SJSA1 (cell line): ENCODE measurements around the gene GNAO1. TPM values are rescaled to one million over a fixed set of nuclear protein-coding genes. Genes with fewer than 3 reads are reported as not detected.
A peak's percentile ranks its signal among the peaks of the same experiment; 100 is the strongest.
"Not testable (repeated sequence)": the region's sequence is repeated elsewhere in the genome, so short reads cannot be mapped to it uniquely, and the experiment has no call there.

ENCODE experiments used
- DNase-seq, 2 experiments: peaks; one replicate each; pipeline ENCODE4 v3.0.0-alpha.2; 2015 to 2020; ENCODE audit warnings: low spot score in 2 of 2, low read depth in 1 of 2
- H3K27ac ChIP-seq: fragments of 250-450 bp; sonication (Bioruptor Pico); 2 replicates; pipeline ENCODE4 v1.5.1; 2020; ENCODE audit warnings: mild to moderate bottlenecking, moderate library complexity
- H3K27me3 ChIP-seq: fragments of 250-450 bp; sonication (Bioruptor Pico); replicated peaks from 2 replicates; pipeline ENCODE4 v1.5.1; 2020; ENCODE audit warnings: mild to moderate bottlenecking, moderate library complexity
- H3K36me3 ChIP-seq: fragments of 250-450 bp; sonication (Bioruptor Pico); 2 replicates; pipeline ENCODE4 v1.5.1; 2020; ENCODE audit warnings: mild to moderate bottlenecking
- H3K4me1 ChIP-seq: fragments of 250-450 bp; sonication (Bioruptor Pico); replicated peaks from 2 replicates; pipeline ENCODE4 v1.6.1; 2021; ENCODE audit warnings: mild to moderate bottlenecking
- H3K4me3 ChIP-seq: fragments of 250-450 bp; sonication (Bioruptor Pico); 2 replicates; pipeline ENCODE4 v1.5.1; 2020; ENCODE audit warnings: mild to moderate bottlenecking
- H3K9me3 ChIP-seq: fragments of 250-450 bp; sonication (Bioruptor Pico); replicated peaks from 2 replicates; pipeline ENCODE4 v1.5.1; 2020; ENCODE audit warnings: mild to moderate bottlenecking
- total RNA-seq: library from RNA; depleted of rRNA; stranded (reverse); fragments of >200 nt; shearing (Covaris generic); gene quantifications from 2 replicates; pipeline ENCODE4 v1.2.3, GENCODE V29; 2014

Gene GNAO1
- total RNA-seq, 1 experiment from 2014 or later, result 5.1 TPM

DNA sequence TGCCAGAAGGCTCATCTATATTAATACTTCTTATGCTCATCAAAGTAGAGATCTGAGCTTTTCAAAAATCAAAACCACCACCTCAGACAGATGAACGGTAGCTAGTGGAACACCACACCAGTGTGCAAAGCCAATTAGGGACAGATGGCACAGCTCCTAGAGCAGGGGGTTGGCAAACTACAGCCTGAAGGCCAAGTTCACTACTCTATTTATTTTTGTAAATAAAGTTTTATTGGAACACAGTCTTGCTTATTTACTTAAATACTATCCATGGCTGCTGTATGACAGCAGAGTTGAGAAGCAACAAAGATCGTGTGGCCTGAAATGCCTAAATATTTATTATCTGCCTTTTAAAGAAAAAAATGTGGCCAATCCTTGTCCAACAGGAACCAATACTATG, 177.3 kb downstream of the GNAO1 start:
- peaks cover 14% of the 10 kb centered on the region for H3K4me1 ChIP-seq
- H3K27ac ChIP-seq, result no peak overlapping the region
- peaks cover 53% of the 10 kb centered on the region for H3K36me3 ChIP-seq
- no peak overlapping the region for H3K4me3 ChIP-seq
- no peak for DNase-seq
- H3K9me3 ChIP-seq, result no peaks in the 10 kb centered on the region
- no peaks in the 10 kb centered on the region for H3K27me3 ChIP-seq

DNA sequence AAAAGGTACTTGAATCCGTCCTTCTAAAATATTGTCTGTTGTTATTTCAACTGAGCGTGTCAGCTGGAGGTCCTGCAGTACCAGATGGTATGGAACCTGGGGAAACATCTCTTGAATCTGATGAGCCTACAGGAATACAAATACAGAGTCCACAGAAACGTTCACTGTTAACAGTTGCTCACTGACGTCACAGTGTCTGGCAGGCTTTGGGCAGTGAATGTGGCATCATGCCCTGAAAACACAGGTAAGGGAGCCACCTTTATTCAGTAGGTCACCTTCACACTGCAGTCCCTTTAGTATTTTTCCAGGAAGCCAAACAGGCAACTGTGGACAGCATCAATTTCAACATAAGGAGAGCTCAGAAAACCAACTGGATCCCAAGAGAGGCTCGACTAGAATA, 177.9 kb downstream of the GNAO1 start:
- H3K36me3 ChIP-seq, result peaks cover 46% of the 10 kb centered on the region
- no peak overlapping the region for H3K4me3 ChIP-seq
- no peaks in the 10 kb centered on the region for H3K27me3 ChIP-seq
- H3K9me3 ChIP-seq, result no peaks in the 10 kb centered on the region
- no peak overlapping the region for H3K27ac ChIP-seq
- peaks cover 14% of the 10 kb centered on the region for H3K4me1 ChIP-seq
- no peak for DNase-seq

DNA sequence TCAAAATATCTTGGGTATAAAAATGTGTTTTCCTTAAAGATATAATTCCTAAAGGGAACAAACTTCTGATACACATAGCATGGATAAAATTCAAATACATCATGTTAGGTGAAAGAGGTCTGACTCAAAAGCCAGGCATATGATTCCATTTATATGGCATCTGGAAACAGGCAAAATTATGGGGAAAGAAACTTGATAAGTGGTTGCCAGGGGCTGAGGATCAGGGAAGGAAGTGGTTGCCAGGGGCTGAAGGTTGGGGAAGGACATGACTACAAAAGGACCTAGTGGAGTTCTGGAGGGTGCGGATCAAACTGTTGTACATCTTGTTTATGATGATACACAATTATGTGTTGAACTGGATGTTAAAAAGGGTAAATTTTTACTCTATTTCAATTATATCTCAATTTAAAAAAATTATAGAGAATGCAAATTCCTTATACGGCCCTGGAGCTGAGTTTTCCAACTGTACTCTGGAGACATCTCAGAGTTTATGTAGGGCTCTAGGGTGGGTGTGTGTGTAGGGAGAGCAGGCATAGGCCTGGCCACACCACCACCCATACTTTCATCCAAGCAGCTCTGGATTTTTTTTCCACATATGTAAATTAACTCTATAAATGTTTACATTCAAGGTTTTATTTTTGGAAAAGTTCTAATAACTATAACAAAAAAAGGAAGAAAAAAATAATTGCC, 179.0 kb downstream of the GNAO1 start:
- Histone ChIP-seq H3K9me3 (no peaks in the 10 kb centered on the region), H3K27ac (no peak overlapping the region), H3K4me3 (no peak overlapping the region), H3K4me1 (peaks cover 14% of the 10 kb centered on the region), H3K27me3 (no peaks in the 10 kb centered on the region), H3K36me3 (peaks cover 41% of the 10 kb centered on the region)
- no peak for DNase-seq

DNA sequence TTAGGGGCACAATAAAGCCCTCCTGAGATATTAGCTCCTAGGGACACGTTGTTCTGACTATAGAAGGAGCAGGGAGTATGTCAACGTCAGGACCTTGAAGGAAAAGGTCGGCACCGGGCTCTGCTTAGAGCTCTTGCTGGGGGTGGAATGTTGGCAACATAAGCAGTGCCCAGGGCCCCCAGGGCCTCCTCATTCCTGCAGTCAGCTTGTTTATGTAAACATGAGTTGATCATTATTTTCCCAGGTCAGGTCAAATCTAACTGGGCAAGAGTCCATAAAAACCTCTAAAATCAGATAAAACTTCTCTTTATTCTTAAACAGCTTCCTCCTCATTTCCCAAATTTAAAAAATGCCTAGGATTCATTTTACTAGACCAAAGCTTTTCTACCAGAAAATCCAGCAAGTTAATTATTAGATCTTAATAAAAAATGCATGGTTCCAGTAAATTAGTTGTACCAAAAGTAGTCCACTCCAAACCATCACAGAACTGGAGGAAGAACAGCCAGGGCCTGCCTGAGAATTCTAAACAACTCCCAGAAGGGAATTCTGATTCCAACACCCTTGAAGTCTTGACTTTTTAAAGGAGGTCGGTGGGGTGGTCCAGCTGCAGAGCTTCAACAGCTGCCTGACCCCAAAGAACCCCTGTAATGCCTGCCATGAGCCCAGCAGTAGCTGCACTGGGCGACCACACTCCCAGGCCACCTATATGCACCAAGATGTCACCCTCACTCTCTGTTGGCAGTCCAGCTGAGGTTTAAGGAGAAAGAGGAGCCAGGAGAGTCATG, 179.8 kb downstream of the GNAO1 start:
- Histone ChIP-seq H3K9me3 (no peaks in the 10 kb centered on the region), H3K27me3 (no peaks in the 10 kb centered on the region), H3K4me1 (peaks cover 14% of the 10 kb centered on the region), H3K36me3 (peaks cover 37% of the 10 kb centered on the region), H3K4me3 (no peak overlapping the region), H3K27ac (no peak overlapping the region)
- DNase-seq, result peak in 1 of 2 experiments; percentile 21

DNA sequence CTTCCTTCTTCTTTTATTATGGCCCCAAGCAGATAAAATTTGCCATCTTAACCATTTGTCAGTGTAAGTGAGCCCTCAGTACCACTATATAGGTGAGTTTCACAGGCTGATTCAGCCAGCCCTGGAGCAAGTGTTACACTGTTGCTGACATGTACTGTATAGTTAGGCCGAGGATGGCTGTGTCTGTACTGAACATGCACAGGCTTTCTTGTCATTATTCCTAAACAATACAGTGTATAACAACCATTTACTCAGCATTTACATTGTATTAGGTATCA, 180.3 kb downstream of the GNAO1 start:
- Histone ChIP-seq H3K9me3 (no peaks in the 10 kb centered on the region), H3K27me3 (no peaks in the 10 kb centered on the region), H3K36me3 (peaks cover 34% of the 10 kb centered on the region), H3K4me1 (peaks cover 14% of the 10 kb centered on the region), H3K4me3 (no peak overlapping the region), H3K27ac (no peak overlapping the region)
- no peak for DNase-seq

DNA sequence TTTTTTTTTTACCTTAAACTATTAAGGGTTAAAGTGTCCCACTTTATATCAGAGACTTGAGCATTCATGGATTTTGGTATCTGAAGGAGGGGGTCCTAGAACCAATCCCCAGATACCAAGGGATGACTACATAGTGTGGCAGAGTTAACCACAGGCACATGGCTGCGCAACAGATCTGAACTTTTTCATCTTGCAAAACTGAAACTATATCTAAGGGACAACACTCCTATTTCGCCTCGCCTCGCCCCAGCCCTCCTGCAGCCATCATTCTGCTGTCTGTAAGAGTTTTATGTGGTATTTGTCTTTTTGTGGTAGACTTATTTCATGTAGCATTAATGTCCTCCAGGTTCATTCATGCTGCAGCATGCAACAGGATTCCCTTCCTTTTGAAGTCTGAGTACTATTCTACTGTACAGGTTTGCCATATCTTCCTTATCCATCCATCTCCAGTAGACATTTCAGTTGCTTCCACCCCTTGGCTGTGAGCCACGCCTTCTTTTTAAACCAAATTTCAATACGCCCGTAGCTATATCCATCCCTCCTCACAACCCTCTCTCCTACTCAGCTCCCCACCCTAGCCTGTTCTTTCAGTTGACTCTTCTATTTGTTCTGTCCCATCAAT, 180.8 kb downstream of the GNAO1 start:
- H3K4me1 ChIP-seq, result peaks cover 14% of the 10 kb centered on the region
- no peaks in the 10 kb centered on the region for H3K9me3 ChIP-seq
- H3K27ac ChIP-seq, result no peak overlapping the region
- no peak overlapping the region for H3K4me3 ChIP-seq
- no peak for DNase-seq
- H3K27me3 ChIP-seq, result no peaks in the 10 kb centered on the region
- H3K36me3 ChIP-seq, result peaks cover 29% of the 10 kb centered on the region

DNA sequence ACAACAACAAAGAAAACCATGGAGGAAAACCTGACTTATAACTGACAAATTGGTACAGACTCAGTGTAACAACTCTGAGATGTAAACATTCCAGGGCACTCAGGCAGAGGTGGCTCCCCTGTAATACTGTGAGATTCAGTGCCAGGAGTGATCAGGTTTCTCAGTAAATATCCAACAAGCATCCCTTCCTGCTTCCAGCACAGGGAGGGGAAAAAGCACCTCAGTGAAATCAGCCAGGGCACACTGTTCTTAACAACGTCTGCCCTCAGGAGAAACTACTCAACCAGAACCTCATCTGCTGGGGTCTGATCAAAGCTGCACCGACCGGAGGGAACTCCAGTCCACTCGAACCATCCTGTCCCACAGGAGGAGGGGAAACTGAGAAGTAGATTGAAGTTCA, 181.7 kb downstream of the GNAO1 start:
- Histone ChIP-seq H3K4me1 (peaks cover 14% of the 10 kb centered on the region), H3K4me3 (no peak overlapping the region), H3K27me3 (no peaks in the 10 kb centered on the region), H3K9me3 (no peaks in the 10 kb centered on the region), H3K36me3 (peaks cover 20% of the 10 kb centered on the region), H3K27ac (no peak overlapping the region)
- no peak for DNase-seq

DNA sequence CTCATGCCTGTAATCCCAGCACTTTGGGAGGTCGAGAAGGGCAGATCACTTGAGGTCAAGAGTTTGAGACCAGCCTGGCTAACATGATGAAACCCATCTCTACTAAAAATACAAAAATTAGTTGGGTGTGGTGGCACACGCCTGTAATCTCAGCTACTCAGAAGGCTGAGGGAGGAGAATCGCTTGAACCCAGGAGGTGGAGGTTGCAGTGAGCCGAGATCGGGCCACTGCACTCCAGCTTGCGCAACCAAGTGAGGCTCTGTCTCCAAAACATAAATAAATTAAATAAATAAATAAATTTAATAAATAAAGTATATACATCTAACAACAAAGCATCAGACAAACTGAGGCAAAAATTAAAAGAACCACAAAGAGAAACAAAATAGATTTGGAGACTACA, 184.5 kb downstream of the GNAO1 start:
- H3K27me3 ChIP-seq, H3K4me1 ChIP-seq, DNase-seq, H3K9me3 ChIP-seq, H3K27ac ChIP-seq, H3K4me3 ChIP-seq: not testable (repeated sequence)
- peaks cover 26% of the 10 kb centered on the region for H3K36me3 ChIP-seq

DNA sequence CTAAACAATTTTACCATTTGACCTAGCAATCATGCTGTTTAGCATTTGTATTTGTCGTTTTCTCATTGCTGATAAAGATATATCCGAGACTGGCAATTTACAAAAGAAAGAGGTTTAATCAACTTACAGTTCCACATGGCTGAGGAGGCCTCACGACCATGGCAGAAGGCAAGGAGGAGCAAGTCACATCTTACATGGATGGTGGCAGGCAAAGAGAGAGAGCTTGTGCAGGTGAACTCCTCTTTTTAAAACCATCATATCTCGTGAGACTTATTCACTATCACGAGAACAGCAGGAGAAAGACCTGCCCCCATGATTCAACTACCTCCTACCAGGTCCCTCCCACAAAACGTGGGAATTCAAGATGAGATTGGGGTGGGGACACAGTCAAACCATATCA, 187.8 kb downstream of the GNAO1 start:
- H3K4me3 ChIP-seq, DNase-seq, H3K27ac ChIP-seq, H3K27me3 ChIP-seq, H3K4me1 ChIP-seq: not testable (repeated sequence)
- H3K36me3 ChIP-seq, result peaks cover 58% of the 10 kb centered on the region
- H3K9me3 ChIP-seq, result peaks cover 12% of the 10 kb centered on the region

DNA sequence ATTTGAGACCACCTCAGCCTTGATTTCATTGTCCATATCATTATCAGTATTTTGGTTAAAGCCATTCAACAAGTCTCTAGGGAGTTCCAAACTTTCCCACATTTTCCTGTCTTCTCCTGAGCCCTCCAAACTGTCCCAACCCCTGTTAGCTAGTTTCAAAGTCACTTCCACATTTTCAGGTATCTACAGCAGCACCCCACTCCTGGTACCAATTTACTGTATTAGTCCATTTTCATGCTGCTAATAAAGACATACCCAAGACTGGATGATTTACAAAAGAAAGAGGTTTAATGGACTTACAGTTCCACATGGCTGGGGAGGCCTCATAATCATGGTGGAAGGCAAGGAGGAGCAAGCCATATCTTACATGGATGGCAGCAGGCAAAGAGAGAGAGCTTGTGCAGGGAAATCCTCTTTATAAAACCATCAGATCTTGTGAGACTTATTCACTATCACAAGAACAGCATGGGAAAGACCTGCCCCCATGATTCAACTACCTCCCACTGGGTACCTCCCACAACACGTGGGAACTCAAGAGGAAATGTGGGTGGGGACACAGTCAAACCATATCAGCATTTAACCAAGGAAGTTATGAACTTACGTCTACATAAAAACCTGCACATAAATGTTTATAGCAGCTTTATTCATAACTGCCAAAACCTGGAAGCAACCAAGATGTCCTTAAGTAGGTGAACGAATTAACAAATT, 189.6 kb downstream of the GNAO1 start:
- not testable (repeated sequence) for H3K27me3 ChIP-seq, H3K27ac ChIP-seq, H3K4me3 ChIP-seq, H3K4me1 ChIP-seq, DNase-seq
- Histone ChIP-seq H3K9me3 (peaks cover 12% of the 10 kb centered on the region), H3K36me3 (peaks cover 70% of the 10 kb centered on the region)

DNA sequence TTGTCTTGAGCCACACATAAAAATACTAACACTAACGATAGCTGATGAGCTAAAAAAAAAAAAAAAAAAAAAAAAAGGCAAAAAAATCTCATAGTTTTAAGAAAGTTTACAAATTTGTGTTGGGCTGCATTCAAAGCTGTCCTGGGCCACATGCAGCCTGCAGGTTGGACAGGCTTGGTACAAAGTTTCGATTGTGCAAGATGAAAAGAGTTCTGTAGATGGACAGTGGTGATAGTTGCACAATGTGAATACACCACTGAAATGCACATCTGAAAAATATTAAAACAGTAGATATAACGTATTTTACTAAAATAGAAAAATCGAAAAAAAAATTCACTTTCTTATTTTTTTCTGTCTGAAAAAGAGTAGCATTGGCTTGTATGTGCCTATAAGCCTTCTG, 191.2 kb downstream of the GNAO1 start:
- no peak overlapping the region for H3K4me3 ChIP-seq
- no peaks in the 10 kb centered on the region for H3K27me3 ChIP-seq
- no peaks in the 10 kb centered on the region for H3K4me1 ChIP-seq
- H3K9me3 ChIP-seq, result peaks cover 12% of the 10 kb centered on the region
- no peak overlapping the region for H3K27ac ChIP-seq
- H3K36me3 ChIP-seq, result peaks cover 76% of the 10 kb centered on the region
- DNase-seq, result no peak

DNA sequence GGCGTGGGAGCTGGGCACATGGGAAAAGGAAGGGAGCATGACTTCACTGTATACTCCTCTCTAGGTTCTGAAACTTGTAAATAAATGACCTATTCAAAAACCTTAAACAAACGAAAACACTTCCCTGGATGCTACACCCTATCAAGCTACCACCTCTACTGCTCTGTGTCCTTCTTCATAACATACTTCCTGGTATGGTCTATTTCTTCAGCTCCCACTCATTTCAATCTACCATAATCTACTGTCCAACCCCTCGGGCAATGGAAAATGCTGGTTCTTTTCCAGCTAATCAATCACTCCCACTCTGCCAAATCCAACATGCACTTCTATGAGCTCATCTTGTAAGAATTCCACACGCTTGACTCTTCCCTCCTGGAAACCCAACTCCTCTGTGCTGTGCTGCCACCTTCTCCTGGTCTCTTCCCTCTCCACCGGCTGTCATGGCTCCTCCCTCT, 191.6 kb downstream of the GNAO1 start:
- DNase-seq, result no peak
- no peak overlapping the region for H3K27ac ChIP-seq

DNA sequence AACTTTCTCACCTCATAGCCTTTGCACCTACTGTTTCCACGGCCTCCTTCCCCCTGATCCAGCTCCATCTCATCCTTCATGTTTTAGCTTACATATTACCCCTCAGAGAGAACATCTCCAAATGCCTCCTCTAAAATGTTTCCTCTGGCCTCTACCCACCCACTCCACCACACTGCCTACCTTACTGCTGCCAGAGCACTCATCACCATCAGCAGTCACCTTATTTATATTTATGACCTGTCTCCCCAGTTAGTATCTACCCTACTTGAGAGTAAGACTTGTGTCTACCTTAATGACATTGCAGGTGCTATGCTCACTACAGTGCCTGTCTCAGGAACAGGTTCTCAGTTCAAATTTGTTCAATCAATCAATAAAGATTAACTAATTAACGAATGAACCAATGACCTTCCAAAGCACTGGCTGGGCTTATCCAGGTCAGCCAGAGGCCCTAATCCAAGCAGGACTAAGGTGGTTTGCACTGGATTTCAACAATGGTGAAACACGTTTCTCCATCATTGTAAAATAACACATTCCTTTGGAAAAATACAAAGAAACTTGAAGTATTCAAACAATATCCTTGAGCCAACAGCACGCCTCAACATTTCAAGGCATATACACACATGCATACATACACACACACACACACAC, 192.9 kb downstream of the GNAO1 start:
- no peak for DNase-seq
- Histone ChIP-seq H3K27ac (no peak overlapping the region), H3K4me1 (peaks cover 3% of the 10 kb centered on the region), H3K9me3 (peaks cover 12% of the 10 kb centered on the region), H3K4me3 (no peak overlapping the region), H3K36me3 (peaks cover 88% of the 10 kb centered on the region), H3K27me3 (no peaks in the 10 kb centered on the region)

More for the DNA sequence above, 191.6 kb downstream of the GNAO1 start:
- Histone ChIP-seq H3K9me3 (peaks cover 12% of the 10 kb centered on the region), H3K27me3 (no peaks in the 10 kb centered on the region), H3K4me3 (no peak overlapping the region), H3K36me3 (peaks cover 81% of the 10 kb centered on the region), H3K4me1 (no peaks in the 10 kb centered on the region)
